ENCODE results near the gene SPAG8.
A peak's percentile ranks its signal among the peaks of the same experiment; 100 is the strongest.

The SPAG8 gene

DNA sequence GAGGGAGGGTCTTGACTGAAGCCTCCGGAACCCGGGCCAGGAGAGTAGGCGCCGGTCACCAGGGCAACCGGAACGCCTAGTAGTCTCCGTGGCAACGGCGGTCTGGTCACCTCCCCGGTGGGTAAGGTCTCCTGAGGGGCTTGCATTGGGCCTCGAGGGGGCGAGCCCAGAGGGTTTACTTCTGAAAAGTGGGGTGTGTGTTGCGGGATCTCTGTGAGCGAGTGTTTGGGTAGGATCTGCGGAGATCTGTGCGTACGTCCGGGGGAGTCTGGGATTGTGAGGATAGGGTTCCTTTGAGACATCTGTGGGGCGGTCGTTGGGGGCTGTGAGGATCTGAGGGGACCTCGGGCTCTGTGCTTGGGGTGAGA is 16.6 kb upstream of the SPAG8 start, which contains the start of gene FAM221B:
Gene FAM221B (minus strand): TSS at position 17 of the 368 bp plus-strand sequence. CDS start 2,571 bp downstream, outside the sequence.
- Mint-ChIP-seq H3K4me3 (peak within 1 kb of the TSS; percentile 84), H3K9me3 (no peaks in the 10 kb centered on the region), H3K4me1 (peaks cover 50% of the 10 kb centered on the region), H3K27ac (peak within 1 kb of the TSS; percentile 72), H3K36me3 (no peaks in the 10 kb centered on the region), H3K27me3 (no peaks in the 10 kb centered on the region)
- ATAC-seq, result no peak

DNA sequence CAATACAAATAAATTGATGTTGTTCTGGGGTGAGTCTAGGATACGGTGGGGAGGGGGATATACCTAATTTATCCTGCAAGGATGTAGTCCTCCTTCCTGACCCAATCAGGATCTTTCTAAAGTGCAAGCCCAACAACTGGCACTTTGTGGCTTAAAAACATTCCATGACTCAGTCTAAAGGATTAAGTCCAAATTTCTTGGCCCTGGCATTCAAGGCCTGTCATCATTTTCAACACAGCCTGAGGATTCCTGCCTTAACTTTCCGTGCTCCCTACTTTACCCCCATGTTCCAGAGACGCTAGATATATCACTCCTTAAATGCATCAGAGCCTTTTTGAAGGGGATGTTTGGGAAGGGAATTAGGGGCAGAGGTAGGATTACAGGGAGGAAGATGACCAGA is 15.4 kb upstream of the SPAG8 start:
- H3K4me3 Mint-ChIP-seq, result peak overlapping the region; percentile 82
- no peaks in the 10 kb centered on the region for H3K36me3 Mint-ChIP-seq
- peak overlapping the region; percentile 72 for H3K27ac Mint-ChIP-seq
- H3K27me3 Mint-ChIP-seq, result no peaks in the 10 kb centered on the region
- no peaks in the 10 kb centered on the region for H3K9me3 Mint-ChIP-seq
- ATAC-seq, result no peak
- H3K4me1 Mint-ChIP-seq, result peaks cover 38% of the 10 kb centered on the region

DNA sequence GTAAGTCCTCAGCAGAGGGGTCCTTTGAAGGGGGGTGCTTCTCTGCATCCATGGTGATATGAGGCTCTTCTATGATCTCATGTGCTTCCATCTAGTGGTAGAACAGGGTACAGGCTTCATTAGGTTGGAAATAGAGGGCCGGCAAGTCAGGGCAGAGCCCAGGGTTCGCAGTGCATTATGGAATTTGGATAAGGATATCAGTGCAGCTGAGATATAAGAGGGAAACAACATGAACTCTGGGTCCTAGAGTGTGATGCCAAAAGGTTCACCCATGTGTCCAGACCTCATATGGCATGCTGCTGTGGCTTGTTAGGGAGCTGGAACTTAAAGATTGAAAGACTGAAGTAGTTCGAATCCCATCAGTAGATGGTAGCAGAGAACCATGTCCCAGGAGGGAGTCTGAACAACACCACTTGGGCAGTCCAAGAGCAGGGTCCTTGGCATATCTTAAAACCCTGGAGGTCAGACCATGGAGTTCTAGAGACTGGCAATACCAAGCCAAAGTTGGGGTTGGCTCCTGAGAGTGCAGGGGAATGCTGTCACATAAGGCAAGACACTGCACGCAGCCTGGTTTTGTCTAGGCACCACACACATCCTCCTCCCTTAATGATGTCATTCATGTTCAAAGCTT is 14.1 kb upstream of the SPAG8 start:
- ATAC-seq, result peak; percentile 65
- H3K4me1 Mint-ChIP-seq, result peaks cover 36% of the 10 kb centered on the region
- H3K27me3 Mint-ChIP-seq, result no peaks in the 10 kb centered on the region
- no peaks in the 10 kb centered on the region for H3K36me3 Mint-ChIP-seq
- no peak overlapping the region for H3K27ac Mint-ChIP-seq
- peak overlapping the region; percentile 6 for H3K4me3 Mint-ChIP-seq
- no peaks in the 10 kb centered on the region for H3K9me3 Mint-ChIP-seq

DNA sequence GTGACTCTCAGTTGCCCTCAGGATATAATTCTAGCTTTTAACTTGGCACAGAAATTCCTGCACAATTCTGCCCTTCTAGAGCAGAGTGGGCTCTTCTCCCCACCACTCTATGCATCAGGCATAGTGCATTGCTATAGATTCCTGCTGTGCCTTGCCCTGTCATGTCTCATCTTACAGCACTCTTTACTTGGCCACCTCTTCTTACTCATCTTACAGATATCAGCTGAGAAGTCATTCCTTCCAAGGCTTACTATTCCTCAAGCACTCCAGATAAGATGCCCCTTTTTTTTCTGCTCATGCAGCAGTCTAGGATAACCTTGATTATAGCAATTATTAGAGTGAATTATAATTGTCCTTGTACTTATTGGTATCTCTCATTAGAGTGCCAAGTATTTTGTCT is 10.9 kb upstream of the SPAG8 start:
- H3K27ac Mint-ChIP-seq, result no peak overlapping the region
- no peaks in the 10 kb centered on the region for H3K27me3 Mint-ChIP-seq
- peaks cover 11% of the 10 kb centered on the region for H3K4me1 Mint-ChIP-seq
- no peaks in the 10 kb centered on the region for H3K36me3 Mint-ChIP-seq
- ATAC-seq, result no peak
- H3K4me3 Mint-ChIP-seq, result no peak overlapping the region
- H3K9me3 Mint-ChIP-seq, result no peaks in the 10 kb centered on the region

DNA sequence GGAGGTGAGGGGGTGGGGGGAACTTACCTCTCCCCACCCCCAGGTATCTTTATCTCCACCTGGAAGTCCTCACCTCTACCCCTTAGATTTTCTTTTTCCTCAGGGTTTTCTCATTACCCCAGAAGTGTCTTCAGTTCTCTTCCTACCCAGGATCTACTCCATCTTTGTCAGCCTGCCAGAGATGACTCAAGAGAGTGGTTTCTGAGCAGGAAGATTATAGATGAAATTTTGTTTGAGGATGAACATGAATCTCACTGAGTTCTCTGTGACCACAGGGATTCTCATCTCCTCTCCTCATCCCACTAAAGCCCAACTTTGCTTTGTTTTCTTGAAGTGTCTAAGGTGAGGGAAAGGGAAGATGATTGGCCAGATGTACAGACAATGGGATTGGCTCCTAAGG is 8.0 kb upstream of the SPAG8 start:
- Mint-ChIP-seq H3K4me3 (no peak overlapping the region), H3K27ac (no peak overlapping the region), H3K36me3 (no peaks in the 10 kb centered on the region), H3K9me3 (no peaks in the 10 kb centered on the region), H3K4me1 (peaks cover 5% of the 10 kb centered on the region), H3K27me3 (no peaks in the 10 kb centered on the region)
- no peak for ATAC-seq

DNA sequence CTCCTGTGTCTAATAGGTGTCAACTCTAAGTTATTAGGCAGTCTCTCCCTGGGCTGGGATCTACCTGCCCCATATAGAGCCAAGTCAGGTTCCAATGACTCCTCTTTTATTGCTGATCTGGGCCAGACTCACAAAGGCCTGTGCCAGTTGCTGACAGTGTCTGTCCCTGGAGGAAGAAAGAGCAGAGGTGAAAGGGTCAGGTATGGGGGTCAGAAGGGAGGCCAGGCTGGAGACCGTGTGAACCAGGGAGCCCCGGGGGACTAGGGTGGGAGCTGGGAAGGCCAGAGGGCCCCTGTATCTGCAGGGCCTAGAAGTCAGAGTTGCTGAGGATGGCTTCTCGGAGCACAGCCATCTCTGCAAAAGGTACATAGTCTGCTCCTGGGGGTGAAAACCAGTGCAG is 6.3 kb upstream of the SPAG8 start:
- H3K9me3 Mint-ChIP-seq, result no peaks in the 10 kb centered on the region
- no peak overlapping the region for H3K27ac Mint-ChIP-seq
- no peak overlapping the region for H3K4me3 Mint-ChIP-seq
- no peaks in the 10 kb centered on the region for H3K36me3 Mint-ChIP-seq
- H3K4me1 Mint-ChIP-seq, result peaks cover 13% of the 10 kb centered on the region
- no peaks in the 10 kb centered on the region for H3K27me3 Mint-ChIP-seq
- ATAC-seq, result no peak

DNA sequence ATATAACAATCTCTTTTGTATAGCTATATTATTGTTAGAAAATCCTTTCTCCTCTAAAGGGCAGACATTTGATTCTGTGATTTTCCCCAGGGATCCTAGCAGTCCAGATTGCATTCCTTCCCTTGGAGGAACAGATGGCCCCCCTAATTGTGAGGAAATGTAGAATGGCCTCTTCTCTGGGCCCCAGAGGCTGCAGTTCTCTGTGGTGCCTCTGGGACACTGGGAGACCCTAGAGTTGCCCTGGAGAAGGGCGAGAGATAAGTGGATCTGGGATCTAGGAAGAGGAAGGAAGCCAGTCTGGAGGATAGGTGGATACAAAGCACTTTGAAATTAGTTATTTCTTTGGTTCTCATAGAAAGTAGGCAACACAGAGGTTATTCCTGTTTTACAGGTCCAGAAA is 4.6 kb upstream of the SPAG8 start:
- no peaks in the 10 kb centered on the region for H3K27me3 Mint-ChIP-seq
- peaks cover 26% of the 10 kb centered on the region for H3K4me1 Mint-ChIP-seq
- H3K9me3 Mint-ChIP-seq, result no peaks in the 10 kb centered on the region
- H3K36me3 Mint-ChIP-seq, result no peaks in the 10 kb centered on the region
- H3K4me3 Mint-ChIP-seq, result no peak overlapping the region
- no peak for ATAC-seq
- H3K27ac Mint-ChIP-seq, result no peak overlapping the region

DNA sequence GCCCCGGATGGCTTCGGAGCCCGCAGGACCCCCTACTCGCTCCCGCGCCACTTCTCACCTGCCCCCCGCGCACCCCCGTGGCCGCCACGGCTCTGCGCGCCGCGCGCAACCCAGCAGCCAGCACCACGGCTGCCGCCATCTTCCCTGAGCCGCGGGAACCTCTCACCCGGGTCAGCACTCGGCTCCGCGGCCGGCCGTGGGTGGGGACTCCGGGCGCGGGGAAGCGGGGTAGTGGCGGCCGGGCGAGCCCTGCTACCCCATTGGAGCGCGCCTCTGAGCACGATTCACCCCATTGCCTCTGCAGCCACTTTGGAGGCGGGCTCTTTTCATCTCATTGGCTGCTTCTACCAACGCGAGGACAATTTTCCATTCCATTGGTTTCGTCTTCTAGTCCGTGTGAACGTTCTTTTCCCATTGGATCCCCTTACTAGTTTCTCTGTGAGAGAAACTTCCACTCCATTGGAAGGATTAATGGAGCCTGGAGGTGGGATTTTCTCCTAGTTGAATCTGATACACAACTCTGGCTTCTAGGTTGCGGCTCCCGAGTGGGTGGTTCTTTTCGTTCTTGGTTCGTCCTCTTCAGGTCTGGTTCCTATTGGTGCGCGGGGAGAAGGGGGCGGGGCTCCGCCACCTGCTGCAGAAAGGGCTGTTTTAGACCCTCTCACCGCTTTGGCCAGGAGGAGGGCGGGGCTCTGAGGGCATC is 2.9 kb upstream of the SPAG8 start, which contains the start of gene HINT2:
Gene HINT2 (minus strand): TSS at position 202 of the 703 bp plus-strand sequence. CDS start 63 bp downstream, at position 139.
- H3K36me3 Mint-ChIP-seq, result no peaks in the 10 kb centered on the region
- peaks cover 40% of the 10 kb centered on the region for H3K4me1 Mint-ChIP-seq
- H3K27ac Mint-ChIP-seq, result peak within 1 kb of the TSS; percentile 90
- H3K4me3 Mint-ChIP-seq, result peak within 1 kb of the TSS; percentile 83
- H3K9me3 Mint-ChIP-seq, result no peaks in the 10 kb centered on the region
- no peaks in the 10 kb centered on the region for H3K27me3 Mint-ChIP-seq
- ATAC-seq, result peak; percentile 93

DNA sequence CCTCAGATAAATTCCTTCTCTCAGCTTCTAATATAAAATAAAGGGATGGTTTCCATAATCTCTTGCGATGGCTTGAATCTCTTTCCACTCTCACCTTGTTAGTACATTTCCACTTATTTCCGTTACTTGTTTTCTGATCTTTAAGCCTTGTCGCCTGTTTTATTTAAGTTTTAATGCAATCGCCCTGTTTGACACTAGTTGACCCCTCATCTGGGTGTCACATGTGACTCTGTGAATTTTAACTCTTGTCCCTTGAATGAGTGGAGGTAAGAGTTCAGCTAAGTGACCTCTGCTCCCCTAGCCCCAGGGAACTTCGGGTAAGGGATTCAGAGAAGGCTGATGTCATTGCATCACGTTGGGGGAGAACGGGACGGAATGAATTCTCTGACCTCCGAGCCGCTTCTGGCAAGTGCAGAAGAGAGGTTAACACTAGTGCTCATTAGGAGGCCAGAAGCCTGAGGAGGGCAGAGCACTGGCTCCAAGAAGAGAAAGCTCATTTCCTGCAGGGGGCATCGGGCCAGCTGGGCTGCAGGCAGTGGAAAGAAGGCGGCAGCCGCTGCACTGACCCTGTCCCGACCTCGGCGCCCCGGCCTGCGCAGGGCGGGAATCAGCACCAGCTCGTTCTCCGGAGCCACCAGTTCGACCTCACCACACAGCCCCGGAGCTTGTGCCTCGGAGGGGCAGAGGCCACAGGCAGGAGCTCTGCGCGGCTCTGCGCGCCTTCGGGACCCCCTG is 2.2 kb upstream of the SPAG8 start:
- ATAC-seq, result peak; percentile 56
- Mint-ChIP-seq H3K27ac (peak overlapping the region; percentile 90), H3K4me1 (peaks cover 40% of the 10 kb centered on the region)

DNA sequence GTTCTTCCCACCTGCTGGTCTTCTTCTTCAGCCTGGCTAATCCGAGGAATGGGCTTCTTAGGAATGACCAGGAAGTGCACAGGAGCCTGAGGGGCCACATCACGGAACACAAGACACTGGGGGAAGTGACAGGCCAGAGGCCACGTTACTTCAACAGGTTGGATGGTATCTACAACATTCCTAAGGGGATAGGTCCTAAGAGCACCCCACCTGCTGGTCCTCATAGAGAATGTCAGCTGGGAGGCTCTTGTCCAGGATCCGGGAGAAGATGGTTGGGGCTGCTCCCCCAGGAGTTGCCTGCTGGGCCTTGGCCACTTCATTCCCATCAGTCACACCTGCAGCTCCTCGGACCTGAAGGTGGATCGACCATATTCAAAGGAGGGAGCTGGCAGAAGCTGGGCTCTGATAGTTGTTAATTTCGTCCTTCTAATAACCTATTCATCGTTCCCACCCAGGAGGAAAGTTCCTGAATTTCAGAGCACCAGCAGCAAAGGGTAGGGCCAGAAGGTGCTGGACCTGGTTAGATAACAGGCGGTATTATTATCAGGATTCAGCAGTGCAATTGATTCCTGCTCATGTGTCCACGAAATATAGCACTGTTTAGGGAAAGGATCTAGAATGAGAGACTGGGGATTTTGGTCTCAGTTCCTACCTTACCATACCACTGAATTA is 1.5 kb upstream of the SPAG8 start:
- H3K9me3 Mint-ChIP-seq, result no peaks in the 10 kb centered on the region
- peak overlapping the region; percentile 83 for H3K4me3 Mint-ChIP-seq
- H3K27ac Mint-ChIP-seq, result peak overlapping the region; percentile 90
- H3K36me3 Mint-ChIP-seq, result peaks cover 8% of the 10 kb centered on the region
- no peaks in the 10 kb centered on the region for H3K27me3 Mint-ChIP-seq
- no peak for ATAC-seq
- H3K4me1 Mint-ChIP-seq, result peaks cover 40% of the 10 kb centered on the region

More for the DNA sequence above, 2.2 kb upstream of the SPAG8 start:
- Mint-ChIP-seq H3K4me3 (peak overlapping the region; percentile 83), H3K36me3 (peaks cover under 1% of the 10 kb centered on the region), H3K27me3 (no peaks in the 10 kb centered on the region), H3K9me3 (no peaks in the 10 kb centered on the region)

DNA sequence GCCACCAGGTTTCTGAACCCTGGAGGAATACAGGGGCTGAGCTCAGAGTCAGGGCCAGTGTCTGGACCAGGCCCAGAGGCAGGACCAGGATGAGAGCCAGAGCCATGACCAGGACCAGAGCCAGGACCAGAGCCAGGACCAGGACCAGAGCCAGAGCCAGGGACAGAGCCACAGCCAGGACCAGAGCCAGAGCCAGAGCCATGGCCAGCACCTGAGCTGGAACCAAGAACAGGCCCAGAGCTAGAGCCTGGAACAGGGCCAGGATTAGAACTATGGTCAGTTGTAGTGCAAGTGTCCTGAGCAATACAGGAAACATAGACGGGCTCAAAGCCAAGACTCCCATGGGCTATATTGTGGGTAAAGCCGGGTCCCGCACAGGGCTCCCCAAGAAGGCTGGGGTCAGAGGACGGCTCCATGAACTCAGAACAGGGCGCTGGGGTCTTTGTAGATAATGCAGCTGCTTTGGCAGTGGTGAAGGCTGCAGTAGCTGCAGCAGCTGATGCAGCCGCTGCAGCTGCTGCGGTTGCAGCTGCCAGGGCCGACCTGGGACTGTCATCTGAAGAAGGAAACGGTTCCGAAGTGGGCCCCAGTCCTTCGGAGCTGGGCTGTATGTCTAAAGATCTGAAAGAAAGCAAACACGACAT is 559 bp downstream of the SPAG8 start:
- H3K9me3 Mint-ChIP-seq, result no peaks in the 10 kb centered on the region
- peak overlapping the region; percentile 82 for H3K4me3 Mint-ChIP-seq
- H3K4me1 Mint-ChIP-seq, result peaks cover 40% of the 10 kb centered on the region
- peaks cover 14% of the 10 kb centered on the region for H3K36me3 Mint-ChIP-seq
- no peaks in the 10 kb centered on the region for H3K27me3 Mint-ChIP-seq
- no peak for ATAC-seq
- H3K27ac Mint-ChIP-seq, result peak overlapping the region; percentile 89

DNA sequence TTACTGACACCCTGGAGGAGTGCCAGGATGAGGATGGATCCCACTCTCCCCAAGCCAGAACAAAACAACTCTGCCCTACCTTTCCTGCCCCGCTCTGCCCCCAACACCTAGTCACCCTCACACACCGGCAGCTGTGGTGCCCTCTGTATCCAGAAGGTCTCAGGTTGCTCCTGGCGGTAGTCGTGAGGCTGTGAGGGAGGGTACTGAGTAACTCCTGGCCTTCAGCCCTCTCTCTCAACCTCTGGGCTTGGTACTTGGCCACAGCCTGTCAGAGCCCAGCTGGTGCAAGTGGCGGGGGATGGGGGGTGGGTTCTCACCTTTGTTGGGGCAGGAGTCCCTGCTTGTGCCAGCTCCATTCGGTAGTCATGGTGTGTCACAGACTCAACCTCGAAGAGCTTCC is 1.9 kb downstream of the SPAG8 start:
- Mint-ChIP-seq H3K27ac (no peak overlapping the region), H3K36me3 (peaks cover 21% of the 10 kb centered on the region), H3K9me3 (no peaks in the 10 kb centered on the region), H3K27me3 (no peaks in the 10 kb centered on the region), H3K4me3 (no peak overlapping the region), H3K4me1 (peaks cover 35% of the 10 kb centered on the region)
- no peak for ATAC-seq

DNA sequence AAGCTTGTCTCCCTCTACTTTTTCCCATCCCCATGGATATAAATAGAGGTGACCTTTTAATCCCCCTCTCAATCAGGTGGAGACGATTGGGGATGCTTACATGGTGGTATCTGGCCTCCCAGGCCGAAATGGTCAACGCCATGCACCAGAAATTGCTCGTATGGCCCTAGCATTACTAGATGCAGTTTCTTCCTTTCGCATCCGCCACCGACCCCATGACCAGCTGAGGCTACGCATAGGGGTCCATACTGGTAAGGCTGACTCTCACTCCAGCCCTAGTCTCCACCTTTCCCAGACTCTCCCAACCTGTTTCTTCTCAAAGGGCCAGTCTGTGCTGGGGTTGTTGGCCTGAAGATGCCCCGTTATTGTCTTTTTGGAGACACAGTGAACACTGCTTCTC is 3.6 kb downstream of the SPAG8 start:
- H3K9me3 Mint-ChIP-seq, result no peaks in the 10 kb centered on the region
- H3K4me1 Mint-ChIP-seq, result peaks cover 27% of the 10 kb centered on the region
- H3K4me3 Mint-ChIP-seq, result no peak overlapping the region
- H3K36me3 Mint-ChIP-seq, result peaks cover 26% of the 10 kb centered on the region
- no peak for ATAC-seq
- no peak overlapping the region for H3K27ac Mint-ChIP-seq
- no peaks in the 10 kb centered on the region for H3K27me3 Mint-ChIP-seq

DNA sequence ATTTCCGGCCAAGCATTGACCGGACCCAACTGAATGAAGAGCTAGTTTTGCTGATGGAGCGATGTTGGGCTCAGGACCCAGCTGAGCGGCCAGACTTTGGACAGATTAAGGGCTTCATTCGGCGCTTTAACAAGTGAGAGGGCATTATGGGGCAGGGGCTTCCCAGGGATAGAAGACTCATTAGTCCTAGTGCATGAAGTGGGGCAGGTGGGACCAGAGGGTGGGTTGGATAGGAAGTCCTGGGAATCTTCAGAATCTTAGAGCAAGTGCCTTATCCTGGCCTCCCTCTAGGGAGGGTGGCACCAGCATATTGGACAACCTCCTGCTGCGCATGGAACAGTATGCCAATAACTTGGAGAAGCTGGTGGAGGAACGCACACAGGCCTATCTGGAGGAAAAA is 6.0 kb downstream of the SPAG8 start:
- no peak overlapping the region for H3K4me3 Mint-ChIP-seq
- no peak for ATAC-seq
- H3K27ac Mint-ChIP-seq, result no peak overlapping the region
- no peaks in the 10 kb centered on the region for H3K27me3 Mint-ChIP-seq
- peaks cover 41% of the 10 kb centered on the region for H3K36me3 Mint-ChIP-seq
- no peaks in the 10 kb centered on the region for H3K9me3 Mint-ChIP-seq
- H3K4me1 Mint-ChIP-seq, result peaks cover 7% of the 10 kb centered on the region

Measured in stimulated activated memory B cell treated with anti-CD40 and anti-IgM and Interleukin-4, amounts not matched to agents 10 μg/mL and 1 μg/mL and 100 μg/mL, for 72 hours (primary cell).